Subcutaneous adipose tissue (tissue), 4 donors: ENCODE results near the gene NCR2. TPM values are rescaled to one million over a fixed set of nuclear protein-coding genes. Genes with fewer than 3 reads are reported as not detected.

Source experiments
- CTCF ChIP-seq: fragments of 450-650 bp; IDR thresholded peaks from one replicate; pipeline ENCODE4 v1.5.1; 2016; ENCODE audit warnings: low read depth, mild to moderate bottlenecking, control low read depth, antibody characterized with exemption, moderate library complexity
- total RNA-seq, 4 donors: library from RNA; depleted of rRNA; stranded (reverse); fragments of >200 nt; gene quantifications; one replicate each; pipeline ENCODE4 v1.1.0, GENCODE V29; 2016

Gene NCR2
- not detected for total RNA-seq

- no peak for TF ChIP-seq CTCF
Observed at GRCh38 chr6:41335296-41335695, at the start of gene NCR2. NCR2 (plus strand) TSS chr6:41335608; CDS start chr6:41335877, 269 bp downstream.

- TF ChIP-seq CTCF, result no peak
Observed at GRCh38 chr6:41286544-41287346, 48.7 kb upstream of the NCR2 start, which contains the start of gene TREM1. TREM1 (minus strand) TSS chr6:41286682; CDS start chr6:41286655, 27 bp downstream.

- no peak for TF ChIP-seq CTCF
Observed at GRCh38 chr6:41288030-41288753, 47.2 kb upstream of the NCR2 start.

GRCh38 chr6:41288754-41289129 lies 46.7 kb upstream of the NCR2 start:
- TF ChIP-seq CTCF, result no peak

GRCh38 chr6:41289815-41290214 lies 45.6 kb upstream of the NCR2 start:
- TF ChIP-seq CTCF, result no peak

GRCh38 chr6:41291717-41292116 lies 43.7 kb upstream of the NCR2 start:
- TF ChIP-seq CTCF, result no peak

GRCh38 chr6:41294214-41294872 lies 41.1 kb upstream of the NCR2 start:
- no peak for TF ChIP-seq CTCF
